Endothelial cell (in vitro differentiated cells): ENCODE data around the gene FAM9C. TPM values are rescaled to one million over a fixed set of nuclear protein-coding genes. Genes with fewer than 3 reads are reported as not detected.

ENCODE experiments used
- DNase-seq: peaks from one replicate; pipeline ENCODE4 v3.0.0; 2021; ENCODE audit warnings: low spot score
- H3K27ac Mint-ChIP-seq: one replicate; pipeline ENCODE4 v1.8.0; 2021; ENCODE audit warnings: mixed read lengths, inconsistent platforms; ENCODE audit not compliant: unreplicated experiment
- H3K27me3 Mint-ChIP-seq: one replicate; pipeline ENCODE4 v1.8.0; 2021; ENCODE audit warnings: mild to moderate bottlenecking, moderate library complexity, mixed read lengths, inconsistent platforms; ENCODE audit not compliant: unreplicated experiment
- H3K36me3 Mint-ChIP-seq: one replicate; pipeline ENCODE4 v1.8.0; 2021; ENCODE audit warnings: mild to moderate bottlenecking, low read depth, mixed read lengths, inconsistent platforms; ENCODE audit not compliant: unreplicated experiment
- H3K4me1 Mint-ChIP-seq: one replicate; pipeline ENCODE4 v1.8.0; 2021; ENCODE audit warnings: mild to moderate bottlenecking, mixed read lengths, inconsistent platforms; ENCODE audit not compliant: unreplicated experiment
- H3K4me3 Mint-ChIP-seq: one replicate; pipeline ENCODE4 v1.8.0; 2021; ENCODE audit warnings: mild to moderate bottlenecking, mixed read lengths, inconsistent platforms; ENCODE audit not compliant: unreplicated experiment
- H3K9me3 Mint-ChIP-seq: one replicate; pipeline ENCODE4 v1.8.0; 2021; ENCODE audit warnings: mixed read lengths, inconsistent platforms; ENCODE audit not compliant: unreplicated experiment
- CTCF ChIP-seq: fragments of 200-600 bp; sonication (generic); IDR thresholded peaks from one replicate; pipeline ENCODE4 v1.5.0; 2021; ENCODE audit warnings: antibody characterized with exemption; ENCODE audit not compliant: unreplicated experiment
- total RNA-seq: library from RNA; stranded (reverse); fragmentation: NEBNext Ultra II Directional; extraction: Animal tissue kit (Norgen Biotek cat#: 25700); gene quantifications from one replicate; pipeline ENCODE4 v1.2.1, GENCODE V29; 2021; ENCODE audit not compliant: unreplicated experiment

The FAM9C gene
- total RNA-seq, 1 donor from 2014 or later, result not detected

GRCh38 chrX:13007519-13008188 lies 36.8 kb downstream of the FAM9C start:
- Mint-ChIP-seq H3K27ac (no peak overlapping the region), H3K9me3 (no peaks in the 10 kb centered on the region), H3K27me3 (no peaks in the 10 kb centered on the region), H3K4me3 (no peak overlapping the region), H3K4me1 (peaks cover 7% of the 10 kb centered on the region), H3K36me3 (no peaks in the 10 kb centered on the region)
- TF ChIP-seq CTCF, result no peak
- no peak for DNase-seq

- Mint-ChIP-seq H3K36me3 (no peaks in the 10 kb centered on the region), H3K27ac (no peak overlapping the region)
- no peak for DNase-seq
Observed at GRCh38 chrX:13005661-13006473, 38.6 kb downstream of the FAM9C start.

GRCh38 chrX:13001961-13002671 lies 42.3 kb downstream of the FAM9C start:
- Mint-ChIP-seq H3K27ac (no peak overlapping the region), H3K4me1 (peaks cover 17% of the 10 kb centered on the region), H3K36me3 (no peaks in the 10 kb centered on the region), H3K27me3 (no peaks in the 10 kb centered on the region), H3K9me3 (no peaks in the 10 kb centered on the region), H3K4me3 (no peak overlapping the region)
- no peak for DNase-seq
- no peak for TF ChIP-seq CTCF

More at GRCh38 chrX:13005661-13006473, 38.6 kb downstream of the FAM9C start:
- Mint-ChIP-seq H3K4me3 (no peak overlapping the region), H3K4me1 (peaks cover 5% of the 10 kb centered on the region), H3K9me3 (no peaks in the 10 kb centered on the region), H3K27me3 (no peaks in the 10 kb centered on the region)
- TF ChIP-seq CTCF, result no peak

- no peaks in the 10 kb centered on the region for H3K27me3 Mint-ChIP-seq
- no peaks in the 10 kb centered on the region for H3K9me3 Mint-ChIP-seq
- H3K4me3 Mint-ChIP-seq, result no peak overlapping the region
- no peaks in the 10 kb centered on the region for H3K36me3 Mint-ChIP-seq
- no peak for DNase-seq
- TF ChIP-seq CTCF, result no peak
- H3K27ac Mint-ChIP-seq, result no peak overlapping the region
- peaks cover 17% of the 10 kb centered on the region for H3K4me1 Mint-ChIP-seq
Observed at GRCh38 chrX:13001097-13001496, 43.3 kb downstream of the FAM9C start.
